HepG2 (cell line): ENCODE measurements around the gene ACSS1. TPM values are rescaled to one million over a fixed set of nuclear protein-coding genes. Genes with fewer than 3 reads are reported as not detected.

Experiments used
- CBX1 ChIP-seq: IDR thresholded peaks from one replicate; pipeline ENCODE4 v1.6.1; 2016; ENCODE audit warnings: antibody characterized with exemption, low read depth
- HNF4G ChIP-seq, 2 experiments: sonication (generic) in 1 of 2; formaldehyde crosslinking in 1 of 2; IDR thresholded peaks; 2 replicates each; pipeline versions ENCODE4 v1.4.0 to v1.6.1; 2011 to 2020; ENCODE audit warnings: borderline replicate concordance in 2 of 2, low read depth in 2 of 2, mild to moderate bottlenecking in 2 of 2, low read length in 1 of 2, missing genetic modification reagents in 1 of 2, moderate library complexity in 1 of 2
- HNRNPLL ChIP-seq: fragments of 200-400 bp; formaldehyde crosslinking; IDR thresholded peaks from 2 replicates; pipeline ENCODE4 v1.6.1; 2017; ENCODE audit warnings: mild to moderate bottlenecking, low read depth, low read length; ENCODE audit not compliant: poor library complexity, severe bottlenecking
- JUNB ChIP-seq: sonication (generic); formaldehyde crosslinking; IDR thresholded peaks from 2 replicates; pipeline ENCODE4 v1.8.0; 2022; ENCODE audit warnings: missing genetic modification reagents, mild to moderate bottlenecking, borderline replicate concordance
- PAF1 ChIP-seq: IDR thresholded peaks from 2 replicates; pipeline ENCODE4 v1.6.1; 2016; ENCODE audit warnings: missing genetic modification reagents, missing compliant biosample characterization
- RFXANK ChIP-seq: IDR thresholded peaks from 2 replicates; pipeline ENCODE4 v1.6.1; 2016
- SAP130 ChIP-seq: IDR thresholded peaks from 2 replicates; pipeline ENCODE4 v1.6.1; 2016; ENCODE audit warnings: low read depth
- WIZ ChIP-seq: sonication (generic); formaldehyde crosslinking; IDR thresholded peaks from 2 replicates; pipeline ENCODE4 v1.5.1; 2020; ENCODE audit warnings: mild to moderate bottlenecking, missing genetic modification reagents
- ZFP82 ChIP-seq: sonication (generic); formaldehyde crosslinking; IDR thresholded peaks from 2 replicates; pipeline ENCODE4 v1.5.1; 2020; ENCODE audit warnings: mild to moderate bottlenecking, missing genetic modification reagents, borderline replicate concordance
- ZFY ChIP-seq: sonication (generic); formaldehyde crosslinking; IDR thresholded peaks from 2 replicates; pipeline ENCODE4 v1.4.0; 2020; ENCODE audit warnings: missing genetic modification reagents
- ZNF234 ChIP-seq: sonication (generic); formaldehyde crosslinking; conservative IDR thresholded peaks from 2 replicates; pipeline ENCODE4 v1.5.1; 2020; ENCODE audit warnings: mild to moderate bottlenecking, missing genetic modification reagents
- ZNF569 ChIP-seq: sonication (generic); formaldehyde crosslinking; IDR thresholded peaks from 2 replicates; pipeline ENCODE4 v1.5.0; 2020; ENCODE audit warnings: mild to moderate bottlenecking, missing genetic modification reagents, moderate library complexity, borderline replicate concordance
- ZNF570 ChIP-seq: sonication (generic); formaldehyde crosslinking; IDR thresholded peaks from 2 replicates; pipeline ENCODE4 v1.4.0; 2020; ENCODE audit warnings: mild to moderate bottlenecking, missing genetic modification reagents, borderline replicate concordance
- ZNF674 ChIP-seq: sonication (generic); formaldehyde crosslinking; IDR thresholded peaks from 2 replicates; pipeline ENCODE4 v1.5.0; 2020; ENCODE audit warnings: low read depth, mild to moderate bottlenecking, missing genetic modification reagents
- ZNF703 ChIP-seq: sonication (generic); formaldehyde crosslinking; IDR thresholded peaks from 2 replicates; pipeline ENCODE4 v1.5.1; 2020; ENCODE audit warnings: missing genetic modification reagents, mild to moderate bottlenecking, moderate library complexity, borderline replicate concordance
- ZNF724P ChIP-seq: sonication (generic); formaldehyde crosslinking; IDR thresholded peaks from 2 replicates; pipeline ENCODE4 v1.8.0; 2022; ENCODE audit warnings: missing genetic modification reagents, borderline replicate concordance
- polyA plus RNA-seq, 8 experiments: library from polyadenylated mRNA; depleted of rRNA in 3 of 8; stranded (reverse) in 7 of 8; unstranded in 1 of 8; fragments of >200 nt; fragmentation: Illumina TruSeq in 4 of 8; extraction: Trizol in 4 of 8; gene quantifications; 2 replicates each; pipeline versions ENCODE4 v1.2.1 to v1.2.3, GENCODE V29; 2011 to 2016; ENCODE audit warnings: low read depth in 4 of 8, missing spikeins in 1 of 8, mixed read lengths in 1 of 8; ENCODE audit not compliant: insufficient read depth in 1 of 8
- total RNA-seq, 5 experiments: library from RNA; depleted of rRNA; stranded (reverse); fragments of >200 nt; fragmentation: Illumina TruSeq; extraction: Trizol; gene quantifications; 2 replicates each; pipeline ENCODE4 v1.2.3, GENCODE V29; 2016; ENCODE audit warnings: low read depth in 1 of 5
- TF ChIP-seq, protein P1 (sequence below): sonication (generic); formaldehyde crosslinking; IDR thresholded peaks from 2 replicates; pipeline ENCODE4 v1.8.0; 2022; ENCODE audit warnings: missing genetic modification reagents, mild to moderate bottlenecking, borderline replicate concordance
- TF ChIP-seq, protein P2 (sequence below): sonication (generic); formaldehyde crosslinking; IDR thresholded peaks from 2 replicates; pipeline ENCODE4 v1.9.0; 2021; ENCODE audit warnings: missing genetic modification reagents, mild to moderate bottlenecking, borderline replicate concordance
- TF ChIP-seq, protein P3 (sequence below): sonication (generic); formaldehyde crosslinking; IDR thresholded peaks from 2 replicates; pipeline ENCODE4 v1.5.0; 2020; ENCODE audit warnings: missing genetic modification reagents
- TF ChIP-seq, protein P4 (sequence below): sonication (generic); formaldehyde crosslinking; IDR thresholded peaks from 2 replicates; pipeline ENCODE4 v1.4.0; 2020; ENCODE audit warnings: missing genetic modification reagents, borderline replicate concordance

ACSS1 gene
- total and polyA plus RNA-seq, 2 of the 13 experiments (the other 11 are each of a cell fraction or from before 2014, with no cell fraction given): 15.2 to 41.6 TPM

DNA sequence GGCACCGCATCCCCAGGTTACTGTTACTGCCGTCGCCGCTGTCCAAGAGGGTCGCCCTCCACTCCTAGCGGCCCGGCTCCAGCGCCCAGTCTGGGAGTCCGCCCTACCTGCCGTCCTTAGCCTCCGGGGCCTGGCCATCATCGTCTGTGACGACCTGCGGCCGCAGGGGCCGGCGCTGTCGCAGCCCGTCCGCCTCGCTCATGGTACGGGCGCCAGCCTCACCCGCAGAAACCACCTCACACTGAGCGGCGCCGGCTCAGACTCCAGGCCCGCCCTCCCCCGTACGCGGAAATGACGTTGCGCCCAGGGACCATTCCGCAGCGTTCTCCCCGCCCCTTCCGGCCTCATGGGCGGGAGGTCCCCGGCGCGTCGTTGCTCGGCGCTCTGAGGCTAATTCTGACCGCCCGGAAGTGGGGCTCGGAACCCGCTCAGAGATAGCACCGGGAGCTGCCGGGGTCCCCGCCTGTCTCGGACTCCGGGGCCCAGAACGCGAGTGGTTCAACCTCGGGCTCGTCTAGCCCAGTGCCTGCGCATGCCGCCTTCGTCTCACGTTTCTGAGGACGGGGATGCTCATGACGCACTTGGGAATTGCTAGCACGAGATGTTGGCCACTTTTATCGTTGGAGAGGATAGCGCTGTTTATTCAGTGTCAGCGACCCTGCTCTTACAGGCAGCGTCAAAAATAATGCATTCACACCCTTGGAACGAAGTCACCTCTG is 65.3 kb downstream of the ACSS1 start, which contains the start of gene APMAP (continued):
- TF ChIP-seq ZNF703 (CRISPR knock-in tag) (peak; percentile 99), ZNF570 (CRISPR knock-in tag) (no peak), ZFP82 (no peak), RFXANK (CRISPR knock-in tag) (peak; percentile 92), JUNB (CRISPR knock-in tag) (no peak), ZNF724P (peak; percentile 97; the same call in 1 of the 2 replicates), CBX1 (peak; percentile 89), ZNF569 (CRISPR knock-in tag) (peak; percentile 51; the same call in 1 of the 2 replicates), ZNF674 (CRISPR knock-in tag) (no peak), PAF1 (CRISPR knock-in tag) (no peak), ZFY (CRISPR knock-in tag) (peak; percentile 97), HNRNPLL (peak; percentile 86), ZNF234 (CRISPR knock-in tag) (peak; percentile 70; the same call in 1 of the 2 replicates), HNF4G (IDR thresholded peaks at IDR 0.05; ENCODE audit: borderline replicate concordance, low read depth, low read length) (0 out of 2 replicates have a peak, but pooled peaks have one; percentile 3), HNF4G (CRISPR knock-in tag; IDR thresholded peaks at IDR 0.05; ENCODE audit: borderline replicate concordance, low read depth) (no peak; the same call in 1 of the 2 replicates), SAP130 (CRISPR knock-in tag) (peak; percentile 98), WIZ (peak; percentile 86; the same call in 1 of the 2 replicates)
- TF ChIP-seq, protein P1, sequence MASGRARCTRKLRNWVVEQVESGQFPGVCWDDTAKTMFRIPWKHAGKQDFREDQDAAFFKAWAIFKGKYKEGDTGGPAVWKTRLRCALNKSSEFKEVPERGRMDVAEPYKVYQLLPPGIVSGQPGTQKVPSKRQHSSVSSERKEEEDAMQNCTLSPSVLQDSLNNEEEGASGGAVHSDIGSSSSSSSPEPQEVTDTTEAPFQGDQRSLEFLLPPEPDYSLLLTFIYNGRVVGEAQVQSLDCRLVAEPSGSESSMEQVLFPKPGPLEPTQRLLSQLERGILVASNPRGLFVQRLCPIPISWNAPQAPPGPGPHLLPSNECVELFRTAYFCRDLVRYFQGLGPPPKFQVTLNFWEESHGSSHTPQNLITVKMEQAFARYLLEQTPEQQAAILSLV: peak; percentile 91
- TF ChIP-seq, protein P2, sequence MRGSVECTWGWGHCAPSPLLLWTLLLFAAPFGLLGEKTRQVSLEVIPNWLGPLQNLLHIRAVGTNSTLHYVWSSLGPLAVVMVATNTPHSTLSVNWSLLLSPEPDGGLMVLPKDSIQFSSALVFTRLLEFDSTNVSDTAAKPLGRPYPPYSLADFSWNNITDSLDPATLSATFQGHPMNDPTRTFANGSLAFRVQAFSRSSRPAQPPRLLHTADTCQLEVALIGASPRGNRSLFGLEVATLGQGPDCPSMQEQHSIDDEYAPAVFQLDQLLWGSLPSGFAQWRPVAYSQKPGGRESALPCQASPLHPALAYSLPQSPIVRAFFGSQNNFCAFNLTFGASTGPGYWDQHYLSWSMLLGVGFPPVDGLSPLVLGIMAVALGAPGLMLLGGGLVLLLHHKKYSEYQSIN (CRISPR knock-in tag): no peak
- TF ChIP-seq, protein P3, sequence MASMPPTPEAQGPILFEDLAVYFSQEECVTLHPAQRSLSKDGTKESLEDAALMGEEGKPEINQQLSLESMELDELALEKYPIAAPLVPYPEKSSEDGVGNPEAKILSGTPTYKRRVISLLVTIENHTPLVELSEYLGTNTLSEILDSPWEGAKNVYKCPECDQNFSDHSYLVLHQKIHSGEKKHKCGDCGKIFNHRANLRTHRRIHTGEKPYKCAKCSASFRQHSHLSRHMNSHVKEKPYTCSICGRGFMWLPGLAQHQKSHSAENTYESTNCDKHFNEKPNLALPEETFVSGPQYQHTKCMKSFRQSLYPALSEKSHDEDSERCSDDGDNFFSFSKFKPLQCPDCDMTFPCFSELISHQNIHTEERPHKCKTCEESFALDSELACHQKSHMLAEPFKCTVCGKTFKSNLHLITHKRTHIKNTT (CRISPR knock-in tag): 0 out of 2 replicates have a peak, but pooled peaks have one; percentile 88
- TF ChIP-seq, protein P4, sequence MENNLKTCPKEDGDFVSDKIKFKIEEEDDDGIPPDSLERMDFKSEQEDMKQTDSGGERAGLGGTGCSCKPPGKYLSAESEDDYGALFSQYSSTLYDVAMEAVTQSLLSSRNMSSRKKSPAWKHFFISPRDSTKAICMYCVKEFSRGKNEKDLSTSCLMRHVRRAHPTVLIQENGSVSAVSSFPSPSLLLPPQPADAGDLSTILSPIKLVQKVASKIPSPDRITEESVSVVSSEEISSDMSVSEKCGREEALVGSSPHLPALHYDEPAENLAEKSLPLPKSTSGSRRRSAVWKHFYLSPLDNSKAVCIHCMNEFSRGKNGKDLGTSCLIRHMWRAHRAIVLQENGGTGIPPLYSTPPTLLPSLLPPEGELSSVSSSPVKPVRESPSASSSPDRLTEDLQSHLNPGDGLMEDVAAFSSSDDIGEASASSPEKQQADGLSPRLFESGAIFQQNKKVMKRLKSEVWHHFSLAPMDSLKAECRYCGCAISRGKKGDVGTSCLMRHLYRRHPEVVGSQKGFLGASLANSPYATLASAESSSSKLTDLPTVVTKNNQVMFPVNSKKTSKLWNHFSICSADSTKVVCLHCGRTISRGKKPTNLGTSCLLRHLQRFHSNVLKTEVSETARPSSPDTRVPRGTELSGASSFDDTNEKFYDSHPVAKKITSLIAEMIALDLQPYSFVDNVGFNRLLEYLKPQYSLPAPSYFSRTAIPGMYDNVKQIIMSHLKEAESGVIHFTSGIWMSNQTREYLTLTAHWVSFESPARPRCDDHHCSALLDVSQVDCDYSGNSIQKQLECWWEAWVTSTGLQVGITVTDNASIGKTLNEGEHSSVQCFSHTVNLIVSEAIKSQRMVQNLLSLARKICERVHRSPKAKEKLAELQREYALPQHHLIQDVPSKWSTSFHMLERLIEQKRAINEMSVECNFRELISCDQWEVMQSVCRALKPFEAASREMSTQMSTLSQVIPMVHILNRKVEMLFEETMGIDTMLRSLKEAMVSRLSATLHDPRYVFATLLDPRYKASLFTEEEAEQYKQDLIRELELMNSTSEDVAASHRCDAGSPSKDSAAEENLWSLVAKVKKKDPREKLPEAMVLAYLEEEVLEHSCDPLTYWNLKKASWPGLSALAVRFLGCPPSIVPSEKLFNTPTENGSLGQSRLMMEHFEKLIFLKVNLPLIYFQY (CRISPR knock-in tag): no peak; the same call in 1 of the 2 replicates
